K562 (cell line): ENCODE measurements around the gene ELAC2. TPM values are rescaled to one million over a fixed set of nuclear protein-coding genes. Genes with fewer than 3 reads are reported as not detected.

Experiments
- BRF1 ChIP-seq: IDR thresholded peaks from 3 replicates; pipeline ENCODE4 v1.6.1; 2011; ENCODE audit warnings: borderline replicate concordance, mild to moderate bottlenecking; ENCODE audit not compliant: insufficient read length; ENCODE audit errors: extremely low read depth
- DDX20 ChIP-seq: fragments of 450-650 bp; IDR thresholded peaks from 2 replicates; pipeline ENCODE4 v1.6.1; 2016; ENCODE audit warnings: missing genetic modification characterization, low read depth, mild to moderate bottlenecking, missing compliant biosample characterization, moderate library complexity
- DNMT1 ChIP-seq: fragments of 450-650 bp; IDR thresholded peaks from 2 replicates; pipeline ENCODE4 v1.6.1; 2016; ENCODE audit warnings: antibody characterized with exemption, mild to moderate bottlenecking
- GABPA ChIP-seq: fragments of 200-800 bp; sonication (Bioruptor generic); conservative IDR thresholded peaks from 2 replicates; pipeline ENCODE4 v1.6.1; 2016; ENCODE audit warnings: low read depth, missing genetic modification characterization, missing compliant biosample characterization
- NFIC ChIP-seq: fragments of 450-650 bp; IDR thresholded peaks from 2 replicates; pipeline ENCODE4 v1.6.1; 2017; ENCODE audit warnings: mild to moderate bottlenecking, inconsistent platforms
- PCBP2 ChIP-seq: fragments of 200-400 bp; formaldehyde crosslinking; IDR thresholded peaks from 2 replicates; pipeline ENCODE4 v1.6.1; 2018; ENCODE audit warnings: low read length, low read depth, mild to moderate bottlenecking, moderate library complexity; ENCODE audit not compliant: poor library complexity, severe bottlenecking
- PHB2 ChIP-seq: fragments of 450-650 bp; IDR thresholded peaks from 2 replicates; pipeline ENCODE4 v1.6.1; 2017; ENCODE audit warnings: low read depth
- PREB ChIP-seq: sonication (generic); formaldehyde crosslinking; IDR thresholded peaks from 2 replicates; pipeline ENCODE4 v1.8.1; 2023; ENCODE audit warnings: mild to moderate bottlenecking, missing genetic modification reagents
- SMARCB1 ChIP-seq: IDR thresholded peaks from 2 replicates; pipeline ENCODE4 v1.6.1; 2011; ENCODE audit warnings: improper control_type of control experiment, low read depth; ENCODE audit not compliant: insufficient read length
- SPI1 ChIP-seq: IDR thresholded peaks from 2 replicates; pipeline ENCODE4 v1.6.1; 2011; ENCODE audit warnings: low read depth, low read length, control low read depth, borderline replicate concordance
- ZFP91 ChIP-seq: sonication (generic); formaldehyde crosslinking; IDR thresholded peaks from 2 replicates; pipeline ENCODE4 v1.8.0; 2022; ENCODE audit warnings: mild to moderate bottlenecking, missing genetic modification reagents
- ZNF280A ChIP-seq: fragments of 450-650 bp; IDR thresholded peaks from 2 replicates; pipeline ENCODE4 v1.6.1; 2018; ENCODE audit warnings: mild to moderate bottlenecking, low read depth; ENCODE audit not compliant: partially characterized antibody
- ZNF511 ChIP-seq: sonication (generic); formaldehyde crosslinking; IDR thresholded peaks from 2 replicates; pipeline ENCODE4 v1.8.0; 2022; ENCODE audit warnings: mild to moderate bottlenecking, missing genetic modification reagents
- ZNF551 ChIP-seq: fragments of 250-450 bp; sonication (Bioruptor Pico); IDR thresholded peaks from 2 replicates; pipeline ENCODE4 v1.5.0; 2021; ENCODE audit warnings: mild to moderate bottlenecking, moderate library complexity
- ZNF655 ChIP-seq: fragments of 250-450 bp; sonication (Bioruptor Pico); IDR thresholded peaks from 2 replicates; pipeline ENCODE4 v1.5.0; 2021
- ZNF740 ChIP-seq, 3 experiments: fragments of 200-800 bp in 1 of 3; sonication (Bioruptor generic) in 1 of 3; sonication (generic) in 1 of 3; formaldehyde crosslinking in 1 of 3; IDR thresholded peaks; 2 replicates each; pipeline versions ENCODE4 v1.6.1 to v1.8.0; 2016 to 2022; ENCODE audit warnings: mild to moderate bottlenecking in 2 of 3, missing compliant biosample characterization in 2 of 3, missing genetic modification characterization in 2 of 3, missing genetic modification reagents in 1 of 3
- ZNF79 ChIP-seq: fragments of 250-450 bp; sonication (Bioruptor Pico); IDR thresholded peaks from 2 replicates; pipeline ENCODE4 v1.4.0; 2020; ENCODE audit warnings: low read depth, mild to moderate bottlenecking, moderate library complexity
- polyA plus RNA-seq, 8 experiments: library from polyadenylated mRNA; depleted of rRNA in 4 of 8; stranded (reverse) in 5 of 8; unstranded in 3 of 8; fragments of >200 nt; fragmentation: Nextera tagmentation in 2 of 8; fragmentation: Illumina TruSeq in 1 of 8; extraction: Ambion mirVana in 2 of 8; extraction: Trizol in 1 of 8; gene quantifications; 2 replicates each; pipeline versions ENCODE4 v1.2.1 to v1.2.3, GENCODE V29; 2011 to 2014; ENCODE audit warnings: inconsistent platforms in 1 of 8, missing spikeins in 1 of 8
- total RNA-seq, 7 experiments: library from RNA; depleted of rRNA in 6 of 7; stranded (reverse); fragments of >200 nt in 6 of 7; fragmentation: Illumina TruSeq in 2 of 7; extraction: Trizol in 2 of 7; gene quantifications; 2 replicates each; pipeline versions ENCODE4 v1.2.1 to v1.2.3, GENCODE V29; 2011 to 2021; ENCODE audit warnings: low replicate concordance in 1 of 7

Gene ELAC2
- total and polyA plus RNA-seq, 9 of the 15 experiments (the other 6 are each of a cell fraction or from before 2014, with no cell fraction given): 4.5 to 129 (median 70.6) TPM

- TF ChIP-seq PREB (CRISPR knock-in tag): no peak
- TF ChIP-seq ZNF551 (CRISPR knock-in tag): no peak
- TF ChIP-seq SMARCB1: no peak
- TF ChIP-seq DNMT1: no peak
- TF ChIP-seq PCBP2: no peak
- TF ChIP-seq ZNF511: no peak
- TF ChIP-seq ZNF79 (CRISPR knock-in tag): no peak
- no peak for TF ChIP-seq ZNF280A
- TF ChIP-seq ZFP91 (CRISPR knock-in tag): no peak
- TF ChIP-seq BRF1: no peak
- TF ChIP-seq ZNF655 (CRISPR knock-in tag): no peak
- TF ChIP-seq DDX20 (tag): no peak
- TF ChIP-seq SPI1: no peak
- no peak for TF ChIP-seq PHB2
- TF ChIP-seq NFIC: peak; percentile 53
- no peak for TF ChIP-seq ZNF740 (CRISPR knock-in tag; IDR thresholded peaks at IDR 0.05)
- no peak for TF ChIP-seq ZNF740 (tag; IDR thresholded peaks at IDR 0.05)
- TF ChIP-seq GABPA (tag): peak; percentile 97
Measured at GRCh38 chr17:13017655-13018459, at the start of gene ELAC2 (continued).
